ENCODE data around the gene OR2Y1. TPM values are rescaled to one million over a fixed set of nuclear protein-coding genes. Genes with fewer than 3 reads are reported as not detected.
"Not testable (repeated sequence)": the region's sequence is repeated elsewhere in the genome, so short reads cannot be mapped to it uniquely, and the experiment has no call there.

Gene OR2Y1
- total RNA-seq, result not detected

GRCh38 chr5:180739958-180740357 is at the start of gene OR2Y1:
TSS of gene OR2Y1 (minus strand) at chr5:180740058. CDS start at chr5:180740058, 0 bp downstream.
- Histone ChIP-seq H3K27me3 (peaks cover 26% of the 10 kb centered on the region), H3K9me3 (no peaks in the 10 kb centered on the region), H3K4me3 (no peak within 1 kb of the TSS), H3K27ac (no peak within 1 kb of the TSS), H3K36me3 (no peaks in the 10 kb centered on the region), H3K4me1 (no peaks in the 10 kb centered on the region)
- TF ChIP-seq EP300 (IDR thresholded peaks at IDR 0.05) (no peak), POLR2AphosphoS5 (IDR thresholded peaks at IDR 0.05) (no peak)
- TF ChIP-seq, protein P1, sequence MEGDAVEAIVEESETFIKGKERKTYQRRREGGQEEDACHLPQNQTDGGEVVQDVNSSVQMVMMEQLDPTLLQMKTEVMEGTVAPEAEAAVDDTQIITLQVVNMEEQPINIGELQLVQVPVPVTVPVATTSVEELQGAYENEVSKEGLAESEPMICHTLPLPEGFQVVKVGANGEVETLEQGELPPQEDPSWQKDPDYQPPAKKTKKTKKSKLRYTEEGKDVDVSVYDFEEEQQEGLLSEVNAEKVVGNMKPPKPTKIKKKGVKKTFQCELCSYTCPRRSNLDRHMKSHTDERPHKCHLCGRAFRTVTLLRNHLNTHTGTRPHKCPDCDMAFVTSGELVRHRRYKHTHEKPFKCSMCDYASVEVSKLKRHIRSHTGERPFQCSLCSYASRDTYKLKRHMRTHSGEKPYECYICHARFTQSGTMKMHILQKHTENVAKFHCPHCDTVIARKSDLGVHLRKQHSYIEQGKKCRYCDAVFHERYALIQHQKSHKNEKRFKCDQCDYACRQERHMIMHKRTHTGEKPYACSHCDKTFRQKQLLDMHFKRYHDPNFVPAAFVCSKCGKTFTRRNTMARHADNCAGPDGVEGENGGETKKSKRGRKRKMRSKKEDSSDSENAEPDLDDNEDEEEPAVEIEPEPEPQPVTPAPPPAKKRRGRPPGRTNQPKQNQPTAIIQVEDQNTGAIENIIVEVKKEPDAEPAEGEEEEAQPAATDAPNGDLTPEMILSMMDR (IDR thresholded peaks at IDR 0.05), result no peak
- 86% methylated on average over 2 of the region's 2 CpGs for WGBS
- DNase-seq (ENCODE audit: low spot score in 2 of 2), result no peak

- not testable (repeated sequence) for H3K27ac ChIP-seq; DNase-seq (ENCODE audit: low spot score in 2 of 2); H3K4me3 ChIP-seq; H3K27me3 ChIP-seq; H3K9me3 ChIP-seq
- WGBS, result 89% methylated on average over 19 of the region's 19 CpGs
- Histone ChIP-seq H3K36me3 (peaks cover 50% of the 10 kb centered on the region), H3K4me1 (peaks cover 39% of the 10 kb centered on the region)
These were observed 49.0 kb upstream of the OR2Y1 start for GRCh38 chr5:180788651-180789410.

- Histone ChIP-seq H3K4me3 (no peak overlapping the region), H3K4me1 (peaks cover 38% of the 10 kb centered on the region), H3K27ac (no peak overlapping the region), H3K9me3 (no peaks in the 10 kb centered on the region), H3K27me3 (no peaks in the 10 kb centered on the region), H3K36me3 (peaks cover 46% of the 10 kb centered on the region)
- no peak for DNase-seq (ENCODE audit: low spot score in 2 of 2)
- TF ChIP-seq EP300 (IDR thresholded peaks at IDR 0.05), result no peak
- TF ChIP-seq, protein P1 (IDR thresholded peaks at IDR 0.05), result no peak
- TF ChIP-seq POLR2AphosphoS5 (IDR thresholded peaks at IDR 0.05), result no peak
- no peak for TF ChIP-seq POLR2A (IDR thresholded peaks at IDR 0.05)
- WGBS, result 80% methylated on average over 16 of the region's 20 CpGs
These were observed 48.0 kb upstream of the OR2Y1 start for GRCh38 chr5:180787711-180788431.

GRCh38 chr5:180786531-180787398 is 46.9 kb upstream of the OR2Y1 start:
- H3K4me3 ChIP-seq, result no peak overlapping the region
- no peaks in the 10 kb centered on the region for H3K9me3 ChIP-seq
- H3K27ac ChIP-seq, result peak overlapping the region; percentile 85
- no peaks in the 10 kb centered on the region for H3K27me3 ChIP-seq
- peaks cover 35% of the 10 kb centered on the region for H3K36me3 ChIP-seq
- DNase-seq (ENCODE audit: low spot score in 2 of 2), result no peak
- 43% methylated on average over 19 of the region's 21 CpGs for WGBS
- H3K4me1 ChIP-seq, result peaks cover 37% of the 10 kb centered on the region
- TF ChIP-seq, protein P1 (IDR thresholded peaks at IDR 0.05), result no peak
- no peak for TF ChIP-seq POLR2A (IDR thresholded peaks at IDR 0.05)
- TF ChIP-seq EP300 (IDR thresholded peaks at IDR 0.05), result no peak
- TF ChIP-seq POLR2AphosphoS5 (IDR thresholded peaks at IDR 0.05), result no peak

- no peak overlapping the region for H3K4me3 ChIP-seq
- DNase-seq (ENCODE audit: low spot score in 2 of 2), result no peak
- 22% methylated on average over 5 of the region's 5 CpGs for WGBS
These were observed 46.0 kb upstream of the OR2Y1 start for GRCh38 chr5:180785794-180786221.

More at GRCh38 chr5:180785794-180786221, 46.0 kb upstream of the OR2Y1 start:
- Histone ChIP-seq H3K4me1 (peaks cover 33% of the 10 kb centered on the region), H3K27me3 (no peaks in the 10 kb centered on the region), H3K9me3 (no peaks in the 10 kb centered on the region), H3K27ac (peak overlapping the region; percentile 85), H3K36me3 (peaks cover 25% of the 10 kb centered on the region)
- TF ChIP-seq, protein P1 (IDR thresholded peaks at IDR 0.05), result no peak
- no peak for TF ChIP-seq POLR2A (IDR thresholded peaks at IDR 0.05)
- TF ChIP-seq POLR2AphosphoS5 (IDR thresholded peaks at IDR 0.05), result no peak
- no peak for TF ChIP-seq EP300 (IDR thresholded peaks at IDR 0.05)
